T-cell (primary cell): ENCODE measurements around the gene OR10A6. TPM values are rescaled to one million over a fixed set of nuclear protein-coding genes. Genes with fewer than 3 reads are reported as not detected.

Source experiments
- ATAC-seq, 4 experiments: fragments of 200-7000 bp in 3 of 4; fragments of 150-1000 bp in 1 of 4; cut with Tn5 transposase; replicated peaks in 1 of 4; 1 replicate in 3 of 4; 2 replicates in 1 of 4; pipeline ENCODE4 v1.10.0; 2021; ENCODE audit warnings: moderate library complexity in 3 of 4, mild to moderate bottlenecking in 2 of 4, moderate number of reproducible peaks in 1 of 4
- CTCF ChIA-PET, 2 donors: fragments of 300-600 bp; sonication (Branson Sonifier 250); formaldehyde crosslinking; loops; one replicate each; lab custom pipeline; 2022; ENCODE audit warnings: antibody characterized with exemption in 2 of 2; lab: Charles Lee
- POLR2A ChIA-PET, 2 donors: fragments of 300-600 bp; sonication (Branson Sonifier 250); formaldehyde crosslinking; loops; one replicate each; lab custom pipeline; 2022; ENCODE audit warnings: antibody characterized with exemption in 2 of 2; lab: Charles Lee
- DNase-seq, 35 experiments: peaks; one replicate each; pipeline versions ENCODE4 v3.0.0 to v3.0.0-alpha.2; 2013 to 2023
- H3K27ac ChIP-seq: one replicate; pipeline ENCODE4 v1.5.1; 2013; ENCODE audit warnings: low read length
- H3K27me3 ChIP-seq, 2 experiments: replicated peaks in 1 of 2; 1 replicate in 1 of 2; 2 replicates in 1 of 2; pipeline versions ENCODE4 v1.6.1 to v1.7.0; 2013; ENCODE audit warnings: low read length in 1 of 2, mixed read lengths in 1 of 2; ENCODE audit not compliant: control insufficient read depth in 2 of 2, insufficient read depth in 2 of 2; ENCODE audit errors: extremely low read depth in 1 of 2
- H3K36me3 ChIP-seq, 2 donors: 1 replicate in 1 of 2; 2 replicates in 1 of 2; pipeline versions ENCODE4 v1.6.1 to v1.7.0; 2013; ENCODE audit warnings: low read length in 1 of 2; ENCODE audit not compliant: control insufficient read depth in 2 of 2, insufficient read depth in 1 of 2; ENCODE audit errors: extremely low read depth in 1 of 2
- H3K4me1 ChIP-seq, 2 experiments: 1 replicate in 1 of 2; 2 replicates in 1 of 2; pipeline versions ENCODE4 v1.6.1 to v1.7.0; 2013; ENCODE audit warnings: low read length in 2 of 2, mixed read lengths in 1 of 2; ENCODE audit not compliant: insufficient read depth in 2 of 2, control insufficient read depth in 1 of 2; ENCODE audit errors: extremely low read depth in 1 of 2
- H3K4me3 ChIP-seq, 2 donors: 1 replicate in 1 of 2; 2 replicates in 1 of 2; pipeline versions ENCODE4 v1.5.1 to v1.7.0; 2013; ENCODE audit warnings: mild to moderate bottlenecking in 2 of 2, low read length in 1 of 2, moderate library complexity in 1 of 2; ENCODE audit not compliant: control insufficient read depth in 1 of 2; ENCODE audit errors: extremely low read depth in 1 of 2
- H3K9me3 ChIP-seq: 2 replicates; pipeline ENCODE4 v1.7.0; 2013
- H3K27ac Mint-ChIP-seq, 2 donors: one replicate each; pipeline ENCODE4 v1.8.0; 2020 to 2021; ENCODE audit warnings: mild to moderate bottlenecking in 2 of 2, mixed read lengths in 2 of 2
- H3K27me3 Mint-ChIP-seq, 2 donors: one replicate each; pipeline ENCODE4 v1.8.0; 2021 to 2022; ENCODE audit warnings: mixed read lengths in 2 of 2
- H3K36me3 Mint-ChIP-seq: one replicate; pipeline ENCODE4 v1.8.0; 2021; ENCODE audit warnings: mixed read lengths
- H3K4me1 Mint-ChIP-seq, 3 donors: one replicate each; pipeline ENCODE4 v1.8.0; 2020 to 2022; ENCODE audit warnings: mixed read lengths in 3 of 3, mild to moderate bottlenecking in 1 of 3
- H3K4me3 Mint-ChIP-seq, 3 donors: one replicate each; pipeline ENCODE4 v1.8.0; 2020 to 2022; ENCODE audit warnings: mild to moderate bottlenecking in 3 of 3, mixed read lengths in 3 of 3, moderate library complexity in 3 of 3
- H3K9me3 Mint-ChIP-seq, 3 donors: one replicate each; pipeline ENCODE4 v1.8.0; 2020 to 2022; ENCODE audit warnings: mixed read lengths in 3 of 3
- WGBS: methylation state at CpG from one replicate; pipeline ENCODE4 v1.1.5; 2013; ENCODE audit warnings: missing lambda C conversion rate; ENCODE audit not compliant: insufficient coverage; 5-methylcytosine and 5-hydroxymethylcytosine counted together
- total RNA-seq, 35 experiments: library from RNA in 6 of 35; stranded (reverse) in 6 of 35; fragments of 120-200 nt in 1 of 35; gene quantifications; one replicate each; pipeline versions ENCODE4 v1.2.1 to v1.2.4 and lab custom pipeline; 2013 to 2026

OR10A6 gene
- total RNA-seq (not detected), total RNA-seq (lab: John Stamatoyannopoulos, UW) (0 to 0.14 (median 0) reads per million in 29 experiments)
- not detected for total RNA-seq (2013)

- H3K4me1 Mint-ChIP-seq, result no peaks in the 10 kb centered on the region
- ChIA-PET POLR2A (no interaction called here), CTCF (no interaction called here)
- ATAC-seq, result no peak
- no peak within 1 kb of the TSS for H3K27ac ChIP-seq
- peaks cover 0 to 2% of the 10 kb centered on the region in 2 experiments for H3K27me3 ChIP-seq
- no peaks in the 10 kb centered on the region for H3K4me1 ChIP-seq
- no peaks in the 10 kb centered on the region for H3K36me3 Mint-ChIP-seq
- H3K9me3 Mint-ChIP-seq, result no peaks in the 10 kb centered on the region
- peaks cover 36 to 39% of the 10 kb centered on the region in 2 donors for H3K27me3 Mint-ChIP-seq
- no peak within 1 kb of the TSS for H3K27ac Mint-ChIP-seq
- DNase-seq, result no peak
- no peak within 1 kb of the TSS for H3K4me3 ChIP-seq
- WGBS, result no CpG with 5 or more reads among the region's 4 CpGs
- no peaks in the 10 kb centered on the region for H3K9me3 ChIP-seq
- no peaks in the 10 kb centered on the region for H3K36me3 ChIP-seq
- no peak within 1 kb of the TSS for H3K4me3 Mint-ChIP-seq
Measured at GRCh38 chr11:7931168-7931567, at the start of gene OR10A6. OR10A6 (minus strand) TSS chr11:7931268; CDS start chr11:7928662, 2,606 bp downstream.

- Mint-ChIP-seq H3K27me3 (peaks cover 7 to 8% of the 10 kb centered on the region in 2 donors), H3K4me1 (no peaks in the 10 kb centered on the region), H3K27ac (no peak overlapping the region), H3K36me3 (no peaks in the 10 kb centered on the region), H3K4me3 (no peak overlapping the region), H3K9me3 (no peaks in the 10 kb centered on the region)
- ATAC-seq, result no peak
- CTCF ChIA-PET, result interaction anchor here in 1 of 2 donors (2.5 kb wide), 1 partner anchor 9 kb away, joined by 10 read pairs; the partner anchor contains the start of gene EIF3F
- POLR2A ChIA-PET, result interaction anchor here (0.6 to 1.0 kb wide), 2 partner anchors 21 to 53 kb away, joined by 4 read pairs; no protein-coding TSS in a partner anchor
- H3K4me3 ChIP-seq, result no peak overlapping the region
- H3K27me3 ChIP-seq, result peaks cover 0 to 3% of the 10 kb centered on the region in 2 experiments
- no peaks in the 10 kb centered on the region for H3K4me1 ChIP-seq
- H3K9me3 ChIP-seq, result no peaks in the 10 kb centered on the region
- H3K36me3 ChIP-seq, result no peaks in the 10 kb centered on the region
- no peak overlapping the region for H3K27ac ChIP-seq
- WGBS, result 73% methylated on average over 2 of the region's 5 CpGs
- no peak for DNase-seq
Measured at GRCh38 chr11:7977232-7977917, 46.3 kb upstream of the OR10A6 start.

GRCh38 chr11:7974668-7975067 lies 43.6 kb upstream of the OR10A6 start:
- Mint-ChIP-seq H3K36me3 (no peaks in the 10 kb centered on the region), H3K27me3 (peaks cover 8 to 11% of the 10 kb centered on the region in 2 donors), H3K4me1 (no peaks in the 10 kb centered on the region), H3K9me3 (no peaks in the 10 kb centered on the region), H3K4me3 (no peak overlapping the region), H3K27ac (no peak overlapping the region)
- Histone ChIP-seq H3K4me3 (no peak overlapping the region), H3K9me3 (no peaks in the 10 kb centered on the region), H3K36me3 (no peaks in the 10 kb centered on the region), H3K27me3 (peaks cover 0 to 3% of the 10 kb centered on the region in 2 experiments), H3K4me1 (no peaks in the 10 kb centered on the region), H3K27ac (no peak overlapping the region)
- WGBS, result no CpG with 5 or more reads among the region's 2 CpGs
- DNase-seq, result no peak
- ChIA-PET POLR2A (no interaction called here), CTCF (interaction anchor here in 1 of 2 donors (1.0 kb wide), 1 partner anchor 12 kb away, joined by 3 read pairs; the partner anchor contains the start of gene EIF3F)
- no peak for ATAC-seq

GRCh38 chr11:7973011-7973410 lies 41.9 kb upstream of the OR10A6 start:
- ChIA-PET CTCF (no interaction called here), POLR2A (no interaction called here)

GRCh38 chr11:7971846-7972245 lies 40.8 kb upstream of the OR10A6 start:
- Mint-ChIP-seq H3K9me3 (no peaks in the 10 kb centered on the region), H3K4me3 (no peak overlapping the region), H3K4me1 (no peaks in the 10 kb centered on the region), H3K27me3 (peaks cover 19 to 25% of the 10 kb centered on the region in 2 donors), H3K27ac (no peak overlapping the region), H3K36me3 (no peaks in the 10 kb centered on the region)
- ATAC-seq (no peak), DNase-seq (no peak)
- Histone ChIP-seq H3K4me1 (no peaks in the 10 kb centered on the region), H3K4me3 (no peak overlapping the region), H3K9me3 (no peaks in the 10 kb centered on the region), H3K27ac (no peak overlapping the region), H3K27me3 (peaks cover 5 to 7% of the 10 kb centered on the region in 2 experiments), H3K36me3 (no peaks in the 10 kb centered on the region)
- CTCF ChIA-PET, result no interaction called here
- POLR2A ChIA-PET, result no interaction called here

More at GRCh38 chr11:7973011-7973410, 41.9 kb upstream of the OR10A6 start:
- no peak for ATAC-seq
- Mint-ChIP-seq H3K27me3 (peaks cover 13 to 18% of the 10 kb centered on the region in 2 donors), H3K4me3 (no peak overlapping the region), H3K27ac (no peak overlapping the region), H3K9me3 (no peaks in the 10 kb centered on the region), H3K4me1 (no peaks in the 10 kb centered on the region), H3K36me3 (no peaks in the 10 kb centered on the region)
- Histone ChIP-seq H3K27ac (no peak overlapping the region), H3K4me1 (no peaks in the 10 kb centered on the region), H3K4me3 (no peak overlapping the region), H3K27me3 (peaks cover under 1 to 3% of the 10 kb centered on the region in 2 experiments), H3K36me3 (no peaks in the 10 kb centered on the region), H3K9me3 (no peaks in the 10 kb centered on the region)
- WGBS, result 40% methylated on average over 1 of the region's 5 CpGs
- DNase-seq, result no peak

- CTCF ChIA-PET, result no interaction called here
- H3K27me3 Mint-ChIP-seq, result peaks cover 18 to 28% of the 10 kb centered on the region in 2 donors
Measured at GRCh38 chr11:7969756-7970646, 38.9 kb upstream of the OR10A6 start.

More at GRCh38 chr11:7969756-7970646, 38.9 kb upstream of the OR10A6 start:
- Mint-ChIP-seq H3K36me3 (no peaks in the 10 kb centered on the region), H3K4me3 (no peak overlapping the region), H3K9me3 (no peaks in the 10 kb centered on the region), H3K4me1 (no peaks in the 10 kb centered on the region), H3K27ac (no peak overlapping the region)
- H3K27ac ChIP-seq, result no peak overlapping the region
- no peaks in the 10 kb centered on the region for H3K9me3 ChIP-seq
- POLR2A ChIA-PET, result no interaction called here
- H3K27me3 ChIP-seq, result peaks cover 5 to 7% of the 10 kb centered on the region in 2 experiments
- no peaks in the 10 kb centered on the region for H3K36me3 ChIP-seq
- no peak overlapping the region for H3K4me3 ChIP-seq
- WGBS, result no CpG with 5 or more reads among the region's 3 CpGs
- no peak for ATAC-seq
- no peaks in the 10 kb centered on the region for H3K4me1 ChIP-seq
- DNase-seq, result no peak
